ENCODE results near the gene NHLRC4.

Gene NHLRC4

DNA sequence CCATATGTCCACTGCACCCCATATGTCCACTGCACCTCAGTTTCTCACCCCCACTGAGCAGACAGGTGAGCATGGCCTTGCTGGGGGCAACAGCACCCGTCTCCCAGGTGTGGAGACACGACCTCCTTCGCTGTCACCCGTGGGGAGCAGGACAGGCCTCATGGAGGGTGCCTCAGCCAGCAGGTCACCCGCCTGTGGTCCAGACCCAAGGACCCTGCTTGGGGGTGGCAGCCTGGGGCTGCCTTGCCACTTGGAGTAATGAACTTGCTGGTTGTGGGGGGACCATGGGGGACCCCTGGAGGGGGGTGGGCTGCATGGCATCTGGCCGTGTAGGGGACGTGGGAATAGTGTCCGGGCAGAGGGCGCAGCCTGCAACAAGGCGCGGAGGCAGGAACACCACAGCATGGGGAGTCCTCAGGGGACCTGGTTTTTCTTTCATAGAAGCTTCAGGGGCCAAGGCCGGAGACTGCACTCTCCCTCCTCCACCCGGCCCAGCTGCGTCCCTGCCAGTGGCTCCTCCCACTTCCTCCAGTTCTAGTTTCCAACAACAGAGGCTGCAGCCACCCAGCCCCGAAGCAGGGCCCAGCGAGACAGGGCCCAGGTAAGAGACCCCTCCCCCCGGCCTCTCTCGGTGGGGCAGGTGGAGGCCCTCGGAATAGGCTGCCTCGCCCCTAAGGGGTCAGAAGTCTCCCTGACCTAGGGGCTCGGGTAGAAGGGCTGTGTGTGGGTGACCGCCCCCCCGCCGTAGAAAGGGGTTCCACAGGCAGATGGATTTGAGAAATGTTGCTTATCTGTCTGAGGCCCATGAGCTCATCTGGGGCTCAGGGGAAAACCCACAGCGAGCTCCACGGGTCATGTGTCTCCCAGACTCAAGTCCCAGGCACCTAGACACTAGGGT lies at the start of gene NHLRC4:
Gene NHLRC4, plus strand, starts transcription at position 531 of the 898 bp plus-strand sequence. CDS start 1,043 bp downstream, outside the sequence.
- no peak for DNase-seq

DNA sequence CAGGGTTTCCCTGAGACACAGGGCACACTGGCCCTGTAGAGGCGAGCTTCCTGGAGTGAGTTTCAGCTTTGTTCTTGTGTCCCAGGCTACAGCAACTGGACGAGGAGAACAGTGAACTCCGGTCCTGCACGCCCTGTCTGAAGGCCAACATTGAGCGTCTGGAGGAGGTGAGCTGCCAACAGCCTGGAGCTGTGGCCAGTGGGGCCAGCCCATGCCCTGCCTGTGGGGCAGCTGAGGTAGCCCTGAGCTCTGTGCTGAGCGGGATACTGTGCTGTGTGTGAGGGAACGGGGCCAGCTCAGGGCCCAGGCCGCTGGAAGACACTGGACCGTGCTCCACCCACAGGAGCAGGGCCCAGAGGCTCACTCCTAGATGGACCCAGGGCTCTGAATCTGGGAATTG lies 47.9 kb upstream of the NHLRC4 start:
- no peak for DNase-seq

GRCh38 chr16:519425-519824 lies 47.4 kb upstream of the NHLRC4 start:
- DNase-seq = no peak

DNA sequence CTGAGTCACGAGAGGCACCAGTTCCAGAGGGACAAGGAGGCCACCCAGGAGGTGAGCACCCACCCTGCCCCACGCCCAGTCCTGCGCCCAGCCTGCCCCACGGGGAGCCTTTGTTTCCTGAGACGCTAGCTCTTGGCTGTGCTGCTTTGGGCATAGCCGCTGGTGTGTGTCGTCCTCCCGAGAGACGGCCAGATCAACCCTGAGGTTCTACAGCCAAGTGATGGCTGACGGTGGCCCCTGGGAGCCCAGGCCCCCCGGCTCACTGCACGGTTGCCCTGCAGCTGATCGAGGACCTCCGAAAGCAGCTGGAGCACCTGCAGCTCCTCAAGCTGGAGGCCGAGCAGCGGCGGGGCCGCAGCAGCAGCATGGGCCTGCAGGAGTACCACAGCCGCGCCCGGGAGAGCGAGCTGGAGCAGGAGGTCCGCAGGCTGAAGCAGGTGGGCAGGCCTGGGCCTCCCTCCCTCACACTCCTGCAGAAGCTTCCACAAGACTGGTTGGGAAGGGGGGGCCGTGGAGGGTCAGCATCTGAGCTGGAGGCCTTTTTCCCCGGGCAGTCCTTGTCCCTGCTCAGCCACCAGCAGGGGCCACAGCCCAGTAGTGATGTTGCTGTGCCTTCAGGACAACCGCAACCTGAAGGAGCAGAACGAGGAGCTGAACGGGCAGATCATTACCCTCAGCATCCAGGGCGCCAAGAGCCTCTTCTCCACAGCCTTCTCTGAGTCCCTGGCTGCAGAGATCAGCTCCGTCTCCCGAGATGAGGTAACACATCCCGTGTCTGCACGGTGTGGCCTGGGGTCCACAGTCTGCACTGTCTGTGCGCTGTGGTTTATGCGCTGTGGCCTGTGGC lies 46.7 kb upstream of the NHLRC4 start:
- DNase-seq = no peak

DNA sequence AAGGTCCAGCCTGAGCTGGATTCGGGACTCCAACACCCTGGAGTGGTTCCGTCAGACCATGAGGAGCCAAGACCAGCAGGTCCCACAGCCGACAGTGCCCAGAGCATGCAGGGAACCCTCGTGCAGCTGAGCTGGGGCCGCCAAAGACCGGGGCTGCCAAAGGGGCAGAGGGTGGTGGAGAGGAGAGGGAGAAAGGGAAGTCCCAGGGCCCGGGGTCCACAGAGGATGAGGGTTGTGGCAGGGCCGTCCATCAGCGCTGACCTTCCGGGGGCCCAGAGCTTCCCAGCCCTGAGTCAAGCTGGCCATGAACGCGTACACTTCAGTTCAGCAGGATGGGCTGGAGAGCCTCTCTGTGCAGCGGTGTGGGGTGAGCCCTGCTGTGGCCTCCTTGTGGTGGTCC lies 46.0 kb upstream of the NHLRC4 start:
- no peak for DNase-seq

GRCh38 chr16:521381-522210 lies 45.2 kb upstream of the NHLRC4 start:
- DNase-seq = no peak

DNA sequence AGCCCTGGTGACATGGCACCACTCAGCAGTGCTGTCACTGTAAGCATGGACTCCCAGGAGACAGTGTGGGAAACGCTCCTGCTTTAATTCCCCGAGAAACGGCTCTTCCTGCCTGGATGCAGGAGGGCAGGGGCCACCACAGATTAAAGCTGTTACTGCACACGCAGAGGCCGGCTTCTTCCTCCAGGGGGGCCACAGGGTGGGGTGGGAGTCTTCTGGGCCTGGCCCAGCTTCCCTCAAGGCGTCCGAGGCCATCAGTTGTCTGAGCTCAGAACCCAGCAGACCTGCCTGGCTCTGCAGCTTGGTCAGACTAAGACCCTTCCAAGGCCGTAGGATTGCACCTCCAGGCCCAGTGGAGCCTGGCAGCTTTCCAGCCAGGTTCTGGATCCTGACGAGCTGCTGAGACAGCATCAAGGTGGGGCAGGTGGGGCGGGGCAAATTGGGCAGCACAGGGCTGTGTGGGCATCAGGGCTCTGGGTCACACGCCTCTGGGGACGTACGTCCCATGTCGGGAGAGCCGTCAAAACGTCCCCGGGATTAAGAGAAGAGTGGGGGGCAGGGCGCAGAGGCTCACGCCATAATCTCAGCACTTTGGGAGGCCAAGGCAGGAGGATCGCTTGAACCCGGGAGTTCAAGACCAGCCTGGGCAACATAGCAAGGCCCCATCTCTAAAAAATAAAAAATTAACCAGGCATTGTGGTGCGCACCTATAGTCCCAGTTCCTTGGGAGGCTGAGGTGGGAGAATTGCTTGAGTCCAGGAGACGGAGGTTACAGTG lies 44.3 kb upstream of the NHLRC4 start:
- DNase-seq = no peak

- DNase-seq = no peak
Measured at GRCh38 chr16:523097-523741, 43.6 kb upstream of the NHLRC4 start.

GRCh38 chr16:524274-525040 lies 42.3 kb upstream of the NHLRC4 start:
- no peak for DNase-seq

DNA sequence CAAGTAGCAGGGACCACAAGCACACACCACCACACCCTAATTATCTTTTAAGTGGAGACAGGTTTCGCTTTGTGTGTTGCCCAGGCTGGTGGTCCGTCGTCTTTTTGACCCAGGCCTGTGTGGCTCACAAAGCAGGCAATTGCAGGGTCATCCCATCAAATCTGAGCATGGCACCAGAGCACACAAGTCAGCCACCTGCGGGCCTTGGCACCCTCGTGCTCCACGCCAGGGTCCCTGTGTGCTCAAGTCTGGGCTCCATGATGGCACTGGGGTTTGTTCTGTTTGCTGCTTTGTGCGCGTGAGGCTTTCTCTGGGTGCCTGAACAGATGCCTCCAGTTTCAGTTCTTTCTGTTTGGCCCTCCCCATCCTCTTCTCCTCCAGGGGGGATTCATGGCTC lies 41.7 kb upstream of the NHLRC4 start:
- no peak for DNase-seq

- DNase-seq = no peak
Measured at GRCh38 chr16:525520-526180, 41.2 kb upstream of the NHLRC4 start.

DNA sequence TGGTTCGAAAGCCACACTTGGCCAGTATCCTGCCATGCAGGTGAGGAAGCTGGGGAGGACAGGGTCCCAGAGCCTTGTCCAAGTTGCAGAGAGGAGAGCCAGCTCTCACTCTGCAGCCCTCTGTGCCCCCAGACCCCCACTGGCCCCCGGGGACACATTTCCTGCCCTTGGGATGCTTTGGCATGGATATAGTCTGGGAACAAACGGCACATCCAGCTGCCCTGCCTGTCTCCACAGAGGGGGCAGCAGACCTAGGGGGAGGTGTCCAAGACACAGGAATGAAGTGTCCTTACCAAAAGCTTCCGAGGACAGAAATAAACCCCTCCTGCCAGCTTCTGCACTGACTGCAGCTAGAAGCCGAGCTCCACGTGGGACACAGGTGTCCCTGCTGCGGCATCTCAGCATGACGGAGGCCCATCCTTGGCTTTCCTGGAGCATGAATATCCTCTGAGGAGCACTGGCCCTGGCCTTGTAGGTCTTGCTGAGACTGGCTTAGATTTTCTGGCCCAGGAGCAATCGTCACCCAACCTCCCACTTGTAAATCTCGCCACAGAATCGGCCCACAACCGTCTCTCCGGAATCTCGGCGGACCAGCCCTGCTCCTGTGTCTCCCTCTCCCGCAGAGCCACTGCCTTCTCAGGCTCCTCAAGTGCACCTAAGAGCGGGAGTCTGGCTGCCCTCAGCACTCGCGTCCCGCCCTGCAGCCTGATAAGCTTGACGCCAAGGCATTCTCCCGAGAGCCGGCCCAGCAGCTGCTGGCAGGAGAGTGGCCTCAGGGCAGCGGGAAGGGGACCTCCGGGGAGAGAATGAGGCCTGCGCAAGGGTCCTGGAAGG lies 40.4 kb upstream of the NHLRC4 start:
- DNase-seq = no peak

GRCh38 chr16:527015-527903 lies 39.5 kb upstream of the NHLRC4 start, which contains the start of gene CAPN15:
Gene CAPN15, plus strand, starts transcription at chr16:527712. Its CDS starts 19,127 bp downstream, at chr16:546839.
- peak; percentile 43 for DNase-seq

DNA sequence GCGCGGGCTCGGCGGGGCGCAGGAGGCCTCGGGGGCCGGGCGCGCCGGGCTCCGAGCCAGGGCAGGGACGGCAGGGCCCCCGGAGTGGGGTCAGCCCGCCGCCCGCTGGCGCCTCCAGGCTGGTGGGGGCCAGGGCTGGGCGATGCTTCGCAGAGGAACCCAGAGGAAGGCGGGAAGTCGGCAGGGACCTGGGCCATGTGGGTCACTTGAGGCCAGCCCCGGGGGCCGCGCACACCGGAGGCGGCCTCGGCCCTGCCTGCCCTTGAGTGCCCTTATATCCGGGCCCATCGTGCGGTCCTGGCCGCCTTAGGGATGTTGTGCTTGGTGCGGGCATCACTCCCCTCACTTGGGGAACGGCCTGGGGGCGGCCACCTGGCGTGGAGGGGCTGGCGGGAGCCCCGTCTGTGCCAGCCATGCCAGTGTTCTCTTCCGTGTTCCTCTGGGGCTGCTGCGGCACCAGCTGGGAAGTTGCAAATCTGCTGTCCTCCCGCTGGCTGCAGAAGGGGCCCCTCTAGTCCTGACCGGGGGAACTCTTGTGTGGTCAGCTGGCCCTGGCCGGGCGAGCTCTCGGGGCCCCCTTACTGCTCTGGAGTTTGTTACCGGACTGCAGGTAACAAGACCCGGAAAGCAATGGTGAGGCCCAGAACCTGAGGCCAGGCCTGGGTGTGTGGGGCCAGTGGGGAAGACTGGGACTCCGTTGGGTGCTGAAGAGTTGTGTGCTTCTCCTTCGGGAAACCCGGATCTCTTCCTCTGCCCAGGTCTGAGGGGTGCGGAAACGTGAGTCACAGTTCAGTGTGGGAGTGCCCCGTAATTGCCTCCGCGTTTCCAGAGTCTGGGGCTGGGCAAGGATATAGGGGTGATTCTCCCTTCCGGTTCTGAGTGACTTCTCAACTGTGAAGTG lies 38.4 kb upstream of the NHLRC4 start:
- no peak for DNase-seq

- DNase-seq = no peak
Measured at GRCh38 chr16:529012-529575, 37.7 kb upstream of the NHLRC4 start.

GRCh38 chr16:530111-530817 lies 36.5 kb upstream of the NHLRC4 start:
- DNase-seq = no peak

All from SHP77 treated with DMSO at 0.1 percent for 48 hours (cell line).